Osteoblast (primary cell): ENCODE measurements around the gene ATP5F1A. TPM values are rescaled to one million over a fixed set of nuclear protein-coding genes. Genes with fewer than 3 reads are reported as not detected.

Source experiments
- DNase-seq: peaks from one replicate; pipeline ENCODE4 v3.0.0; 2011; ENCODE audit warnings: low spot score, mixed read lengths; ENCODE audit not compliant: insufficient read length; ENCODE audit errors: missing footprints
- H2AFZ ChIP-seq: 2 replicates; pipeline ENCODE4 v1.6.0; 2011; ENCODE audit warnings: mild to moderate bottlenecking, low read length
- H3K27ac ChIP-seq: 2 replicates; pipeline ENCODE4 v1.5.1; 2011; ENCODE audit warnings: mild to moderate bottlenecking, low read depth, low read length, moderate library complexity
- H3K27me3 ChIP-seq: 2 replicates; pipeline ENCODE4 v1.6.0; 2012; ENCODE audit warnings: mild to moderate bottlenecking, control low read depth, inconsistent platforms, low read length, moderate library complexity; ENCODE audit not compliant: insufficient read depth
- H3K36me3 ChIP-seq: 2 replicates; pipeline ENCODE4 v1.5.1; 2011; ENCODE audit warnings: mild to moderate bottlenecking, low read length, control low read depth, moderate library complexity; ENCODE audit not compliant: insufficient read depth
- H3K4me1 ChIP-seq: 2 replicates; pipeline ENCODE4 v1.5.1; 2011; ENCODE audit warnings: mild to moderate bottlenecking, low read length, control low read depth, moderate library complexity; ENCODE audit not compliant: insufficient read depth
- H3K4me2 ChIP-seq: 2 replicates; pipeline ENCODE4 v1.6.0; 2011; ENCODE audit warnings: mild to moderate bottlenecking, low read length; ENCODE audit not compliant: insufficient read depth
- H3K4me3 ChIP-seq: fragments of 200-600 bp; sonication (generic); 3 replicates; pipeline ENCODE4 v1.5.1; 2012; ENCODE audit warnings: mild to moderate bottlenecking, low read length, inconsistent platforms; ENCODE audit not compliant: insufficient read depth
- H3K79me2 ChIP-seq: 2 replicates; pipeline ENCODE4 v1.6.0; 2012; ENCODE audit warnings: mild to moderate bottlenecking, low read length, control low read depth, inconsistent platforms; ENCODE audit not compliant: insufficient read depth
- H3K9me3 ChIP-seq: 2 replicates; pipeline ENCODE4 v1.5.1; 2011; ENCODE audit warnings: low read depth, low read length, control low read depth
- H4K20me1 ChIP-seq: 2 replicates; pipeline ENCODE4 v1.6.0; 2012; ENCODE audit warnings: mild to moderate bottlenecking, low read length, control low read depth; ENCODE audit not compliant: insufficient read depth
- small RNA-seq: library from RNA; depleted of rRNA; stranded (forward); fragments of <200 nt; gene quantifications from one replicate; pipeline ENCODE3, GENCODE V24; 2012
- total RNA-seq: library from RNA; depleted of rRNA; stranded (reverse); fragments of >200 nt; gene quantifications from 2 replicates; pipeline ENCODE4 v1.2.3, GENCODE V29; 2012
- TF ChIP-seq, protein P1 (sequence below): IDR thresholded peaks from 2 replicates; pipeline ENCODE4 v1.5.1; 2011; ENCODE audit warnings: mild to moderate bottlenecking, low read depth, low read length, moderate library complexity; ENCODE audit errors: extremely low read depth

ATP5F1A gene
- total RNA-seq, 1 donor, result 578 TPM

DNA sequence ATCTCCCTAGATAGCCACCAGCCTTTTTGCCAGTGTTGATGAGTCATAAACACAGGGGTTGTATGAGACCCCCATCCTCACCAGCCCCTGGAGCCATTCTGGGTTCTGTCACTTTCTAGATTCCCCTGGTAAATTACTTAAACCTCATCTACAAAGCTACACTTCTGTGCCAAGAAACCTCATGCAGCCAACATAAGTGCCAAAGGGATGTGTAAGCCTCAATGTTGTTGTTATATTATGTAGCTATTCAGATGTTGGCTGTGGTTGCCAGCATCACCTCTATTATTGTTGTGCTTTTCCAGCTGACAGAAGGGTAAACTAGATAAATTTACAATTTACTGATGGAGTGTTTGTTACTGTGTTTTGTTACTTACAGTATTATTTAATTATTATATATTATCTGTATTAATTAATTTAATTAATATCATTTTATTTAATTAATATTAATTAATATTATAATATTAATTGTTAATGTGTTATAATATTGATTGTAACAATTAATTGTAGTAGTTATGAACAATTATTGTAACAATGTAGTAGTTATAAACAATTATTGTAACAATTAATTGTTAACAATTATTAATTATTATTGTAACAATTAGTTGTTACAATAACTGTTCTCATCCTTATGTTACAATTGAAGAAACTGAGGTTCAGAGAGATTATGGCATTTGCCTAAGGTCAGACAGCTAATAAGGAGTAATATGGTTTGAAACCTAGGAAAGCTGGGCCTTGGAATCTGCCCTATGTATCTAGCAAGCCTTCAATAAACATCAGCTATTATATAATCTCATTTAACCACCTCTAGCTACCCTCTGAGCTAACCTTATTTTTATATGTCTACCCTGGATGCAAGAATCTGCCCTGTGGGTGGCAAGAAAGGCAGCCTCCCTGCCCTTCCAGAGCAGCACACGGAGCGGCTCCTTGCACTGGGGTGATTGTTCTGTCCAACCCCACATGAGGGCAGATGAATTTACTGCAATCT lies 62.1 kb downstream of the ATP5F1A start:
- H3K4me3 ChIP-seq, result no peak overlapping the region
- H2AFZ ChIP-seq, result no peak overlapping the region
- peaks cover 9% of the 10 kb centered on the region for H3K4me1 ChIP-seq
- H3K36me3 ChIP-seq, result no peaks in the 10 kb centered on the region
- H3K27me3 ChIP-seq, result no peaks in the 10 kb centered on the region
- H3K4me2 ChIP-seq, result no peak overlapping the region
- TF ChIP-seq, protein P1, sequence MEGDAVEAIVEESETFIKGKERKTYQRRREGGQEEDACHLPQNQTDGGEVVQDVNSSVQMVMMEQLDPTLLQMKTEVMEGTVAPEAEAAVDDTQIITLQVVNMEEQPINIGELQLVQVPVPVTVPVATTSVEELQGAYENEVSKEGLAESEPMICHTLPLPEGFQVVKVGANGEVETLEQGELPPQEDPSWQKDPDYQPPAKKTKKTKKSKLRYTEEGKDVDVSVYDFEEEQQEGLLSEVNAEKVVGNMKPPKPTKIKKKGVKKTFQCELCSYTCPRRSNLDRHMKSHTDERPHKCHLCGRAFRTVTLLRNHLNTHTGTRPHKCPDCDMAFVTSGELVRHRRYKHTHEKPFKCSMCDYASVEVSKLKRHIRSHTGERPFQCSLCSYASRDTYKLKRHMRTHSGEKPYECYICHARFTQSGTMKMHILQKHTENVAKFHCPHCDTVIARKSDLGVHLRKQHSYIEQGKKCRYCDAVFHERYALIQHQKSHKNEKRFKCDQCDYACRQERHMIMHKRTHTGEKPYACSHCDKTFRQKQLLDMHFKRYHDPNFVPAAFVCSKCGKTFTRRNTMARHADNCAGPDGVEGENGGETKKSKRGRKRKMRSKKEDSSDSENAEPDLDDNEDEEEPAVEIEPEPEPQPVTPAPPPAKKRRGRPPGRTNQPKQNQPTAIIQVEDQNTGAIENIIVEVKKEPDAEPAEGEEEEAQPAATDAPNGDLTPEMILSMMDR, result no peak
- peak; percentile 87 for DNase-seq
- no peaks in the 10 kb centered on the region for H3K9me3 ChIP-seq
- H3K79me2 ChIP-seq, result no peaks in the 10 kb centered on the region
- no peak overlapping the region for H3K27ac ChIP-seq
- no peaks in the 10 kb centered on the region for H4K20me1 ChIP-seq

- TF ChIP-seq, protein P1, result no peak
- H3K36me3 ChIP-seq, result no peaks in the 10 kb centered on the region
- no peaks in the 10 kb centered on the region for H4K20me1 ChIP-seq
- H3K4me2 ChIP-seq, result no peak overlapping the region
- H3K4me3 ChIP-seq, result no peak overlapping the region
- no peaks in the 10 kb centered on the region for H3K79me2 ChIP-seq
- peaks cover 9% of the 10 kb centered on the region for H3K4me1 ChIP-seq
- no peaks in the 10 kb centered on the region for H3K27me3 ChIP-seq
- DNase-seq, result peak; percentile 69
- no peaks in the 10 kb centered on the region for H3K9me3 ChIP-seq
- no peak overlapping the region for H3K27ac ChIP-seq
- H2AFZ ChIP-seq, result no peak overlapping the region
Observed at GRCh38 chr18:46034230-46034629, 63.9 kb downstream of the ATP5F1A start.

DNA sequence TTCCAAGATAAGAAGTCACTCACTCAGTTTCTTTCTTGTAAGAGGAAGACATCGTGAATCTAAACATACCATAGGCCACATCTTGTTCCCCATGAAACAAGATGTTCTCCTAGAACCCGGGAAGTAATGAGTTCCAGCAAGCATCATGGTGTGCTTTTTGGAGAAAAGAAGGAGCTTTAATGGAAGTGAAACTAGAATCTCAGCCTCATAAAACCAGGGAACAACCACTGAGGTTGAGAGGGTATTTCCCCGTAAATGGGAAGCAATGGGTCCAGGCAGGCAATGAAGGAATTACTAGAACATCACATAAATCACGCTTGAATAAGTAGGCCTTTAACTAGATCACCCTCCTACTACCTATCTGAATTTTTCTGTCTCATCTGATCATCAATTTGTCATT lies 66.4 kb downstream of the ATP5F1A start:
- H3K4me3 ChIP-seq, result no peak overlapping the region

More for the DNA sequence above, 66.4 kb downstream of the ATP5F1A start:
- TF ChIP-seq, protein P1, result no peak
- DNase-seq, result no peak
- H3K27ac ChIP-seq, result no peak overlapping the region
- H3K79me2 ChIP-seq, result no peaks in the 10 kb centered on the region
- no peaks in the 10 kb centered on the region for H4K20me1 ChIP-seq
- no peak overlapping the region for H2AFZ ChIP-seq
- no peaks in the 10 kb centered on the region for H3K27me3 ChIP-seq
- H3K9me3 ChIP-seq, result no peaks in the 10 kb centered on the region
- no peak overlapping the region for H3K4me2 ChIP-seq
- H3K36me3 ChIP-seq, result no peaks in the 10 kb centered on the region
- H3K4me1 ChIP-seq, result peaks cover 14% of the 10 kb centered on the region

Small RNA genes lying within 50 kb of the gene (small RNA-seq; reads per million reads assigned to genes)
- gene RNU6-1278P (not detected), gene RNY4P37 (not detected)

Other genes with a start within 250 kb of the ATP5F1A start
- 94.8 and 96.4 TPM in 2 replicates for gene EPG5, start 131.0 kb downstream of the ATP5F1A start, total RNA-seq
- gene PSTPIP2, start 26.0 kb downstream of the ATP5F1A start, total RNA-seq, result 5.8 and 6.8 TPM in 2 replicates
- gene HAUS1, start 6.1 kb upstream of the ATP5F1A start, total RNA-seq, result 31.8 and 40.9 TPM in 2 replicates